Neural cell (in vitro differentiated cells): ENCODE measurements around the gene SLC12A8. TPM values are rescaled to one million over a fixed set of nuclear protein-coding genes. Genes with fewer than 3 reads are reported as not detected.

Source experiments
- H2AFZ ChIP-seq: fragments of 200-600, 300-800 bp; sonication (generic), shearing (Covaris generic); 2 replicates; pipeline ENCODE4 v1.6.0; 2014; ENCODE audit warnings: low read depth, mild to moderate bottlenecking, antibody characterized with exemption, low read length, moderate library complexity
- H3F3A ChIP-seq: fragments of 200-600 bp; shearing (Covaris generic); 2 replicates; pipeline ENCODE4 v1.6.1; 2016; ENCODE audit warnings: mild to moderate bottlenecking, moderate library complexity, mixed read lengths, antibody characterized with exemption, low read length; ENCODE audit not compliant: insufficient read depth, poor library complexity, severe bottlenecking
- H3K27ac ChIP-seq: fragments of 200-600, 300-800 bp; sonication (generic), shearing (Covaris generic); 2 replicates; pipeline ENCODE4 v1.5.1; 2014; ENCODE audit warnings: mild to moderate bottlenecking, low read length, moderate library complexity
- H3K27me3 ChIP-seq: fragments of 300-800, 200-600 bp; sonication (generic), shearing (Covaris generic); 2 replicates; pipeline ENCODE4 v1.6.0; 2014; ENCODE audit warnings: mild to moderate bottlenecking, low read depth, low read length, moderate library complexity; ENCODE audit not compliant: insufficient read depth
- H3K36me3 ChIP-seq: fragments of 300-800, 200-600 bp; sonication (generic), shearing (Covaris generic); 2 replicates; pipeline ENCODE4 v1.5.1; 2014; ENCODE audit warnings: mild to moderate bottlenecking, antibody characterized with exemption, low read length, moderate library complexity; ENCODE audit not compliant: insufficient read depth
- H3K4me2 ChIP-seq: fragments of 300-800, 200-600 bp; sonication (generic), shearing (Covaris generic); 2 replicates; pipeline ENCODE4 v1.6.0; 2014; ENCODE audit warnings: mild to moderate bottlenecking, low read length
- H3K4me3 ChIP-seq: fragments of 300-800, 200-600 bp; sonication (generic), shearing (Covaris generic); 2 replicates; pipeline ENCODE4 v1.5.1; 2014; ENCODE audit warnings: mild to moderate bottlenecking, low read length, moderate library complexity
- H3K79me2 ChIP-seq: fragments of 200-600 bp; shearing (Covaris generic); replicated peaks from 2 replicates; pipeline ENCODE4 v1.6.0; 2014; ENCODE audit warnings: mild to moderate bottlenecking, low read length, moderate library complexity; ENCODE audit not compliant: insufficient read depth
- H3K9ac ChIP-seq: fragments of 300-800, 200-600 bp; sonication (generic), shearing (Covaris generic); 2 replicates; pipeline ENCODE4 v1.6.1; 2016; ENCODE audit warnings: mild to moderate bottlenecking, low read length, mixed read lengths
- H3K9me2 ChIP-seq: fragments of 200-600 bp; shearing (Covaris generic); 2 replicates; pipeline ENCODE4 v1.6.1; 2016; ENCODE audit warnings: mild to moderate bottlenecking, low read length, mixed read lengths; ENCODE audit not compliant: insufficient read depth
- H3K9me3 ChIP-seq: fragments of 200-600, 300-800 bp; sonication (generic), shearing (Covaris generic); 2 replicates; pipeline ENCODE4 v1.6.1; 2016; ENCODE audit warnings: mild to moderate bottlenecking, mixed run types, low read length, moderate library complexity, mixed read lengths
- H4K20me1 ChIP-seq: fragments of 200-600 bp; shearing (Covaris generic); 2 replicates; pipeline ENCODE4 v1.6.1; 2016; ENCODE audit warnings: mild to moderate bottlenecking, mixed run types; ENCODE audit not compliant: insufficient read depth
- EP300 ChIP-seq: fragments of 450-650 bp; conservative IDR thresholded peaks from 2 replicates; pipeline ENCODE4 v1.6.1; 2014; ENCODE audit warnings: antibody characterized with exemption, mild to moderate bottlenecking, moderate library complexity; ENCODE audit not compliant: poor library complexity, severe bottlenecking
- EZH2 ChIP-seq: fragments of 200-600, 300-800 bp; shearing (Covaris generic), sonication (generic); IDR thresholded peaks from 2 replicates; pipeline ENCODE4 v1.6.1; 2014; ENCODE audit warnings: antibody characterized with exemption, low read length, borderline replicate concordance, mild to moderate bottlenecking; ENCODE audit not compliant: insufficient read depth, poor library complexity, severe bottlenecking
- MXI1 ChIP-seq: fragments of 450-650 bp; conservative IDR thresholded peaks from 2 replicates; pipeline ENCODE4 v1.6.1; 2014; ENCODE audit warnings: antibody characterized with exemption, mild to moderate bottlenecking; ENCODE audit not compliant: poor library complexity, severe bottlenecking
- POLR2AphosphoS5 ChIP-seq: IDR thresholded peaks from 2 replicates; pipeline ENCODE4 v1.6.1; 2012
- RAD21 ChIP-seq: fragments of 450-650 bp; conservative IDR thresholded peaks from 2 replicates; pipeline ENCODE4 v1.6.1; 2014; ENCODE audit warnings: antibody characterized with exemption, mild to moderate bottlenecking, moderate library complexity
- SMC3 ChIP-seq: fragments of 450-650 bp; conservative IDR thresholded peaks from 2 replicates; pipeline ENCODE4 v1.6.1; 2014; ENCODE audit warnings: antibody characterized with exemption, mild to moderate bottlenecking, moderate library complexity; ENCODE audit not compliant: poor library complexity
- TAF1 ChIP-seq: IDR thresholded peaks from 2 replicates; pipeline ENCODE4 v1.6.1; 2012; ENCODE audit warnings: low read depth
- polyA plus RNA-seq: library from polyadenylated mRNA; depleted of rRNA; stranded (reverse); fragments of >200 nt; gene quantifications from 2 replicates; pipeline ENCODE4 v1.2.3, GENCODE V29; 2014
- TF ChIP-seq, protein P1 (sequence below): IDR thresholded peaks from 2 replicates; pipeline ENCODE4 v1.6.1; 2012; ENCODE audit warnings: borderline replicate concordance
- TF ChIP-seq, protein P2 (sequence below): fragments of 450-650 bp; IDR thresholded peaks from 2 replicates; pipeline ENCODE4 v1.5.1; 2014; ENCODE audit warnings: antibody characterized with exemption, mild to moderate bottlenecking, moderate library complexity; ENCODE audit not compliant: poor library complexity, severe bottlenecking

Gene SLC12A8
- polyA plus RNA-seq, 1 donor from 2014 or later, result 4.6 TPM

DNA sequence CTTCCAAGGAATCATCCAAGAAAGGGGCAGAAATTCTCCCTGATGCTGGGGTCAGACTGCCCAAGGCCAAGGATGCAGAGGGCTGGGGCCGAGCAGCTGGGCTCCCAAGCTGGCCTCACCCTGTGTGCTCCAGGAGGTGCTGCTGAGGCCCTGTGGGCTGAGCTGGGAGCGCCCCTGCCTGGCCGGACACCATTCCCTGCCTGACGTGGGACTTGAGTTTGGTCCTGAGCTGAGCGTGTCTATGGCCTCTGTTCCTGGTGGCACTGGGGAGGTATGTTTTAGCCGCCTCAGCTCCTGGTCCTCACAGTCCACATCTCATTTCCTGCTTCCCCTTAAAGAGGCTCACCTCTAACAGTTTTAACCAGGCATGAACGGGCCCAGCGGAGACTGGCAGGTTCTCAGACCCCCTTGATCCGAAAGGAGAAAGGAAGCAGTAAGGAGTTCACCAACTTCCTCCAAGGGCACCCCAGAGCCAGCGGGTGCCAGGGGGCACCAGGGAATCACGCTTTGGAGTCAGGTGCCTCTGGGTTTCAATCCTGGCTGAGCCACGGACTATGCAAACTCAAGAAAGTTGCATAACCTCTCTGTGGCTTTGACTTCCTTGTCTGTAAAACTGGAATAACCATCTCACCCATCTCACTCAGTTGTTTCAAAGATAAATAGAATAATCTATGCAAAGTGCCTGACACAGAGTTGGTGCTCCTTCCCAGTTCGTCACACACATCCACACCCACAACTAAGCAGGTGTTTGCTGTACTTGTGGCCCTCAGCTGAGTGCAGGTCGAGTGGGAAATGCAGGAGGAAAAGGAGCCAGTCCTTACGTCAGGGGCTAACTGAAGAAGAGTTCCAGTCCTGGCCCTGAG lies 48.6 kb downstream of the SLC12A8 start:
- H3K27me3 ChIP-seq, result no peaks in the 10 kb centered on the region
- H3K79me2 ChIP-seq, result no peaks in the 10 kb centered on the region
- H2AFZ ChIP-seq, result no peak overlapping the region
- H3F3A ChIP-seq, result no peaks in the 10 kb centered on the region
- no peak overlapping the region for H3K4me3 ChIP-seq
- no peaks in the 10 kb centered on the region for H3K9me3 ChIP-seq
- no peak overlapping the region for H3K4me2 ChIP-seq
- H4K20me1 ChIP-seq, result no peaks in the 10 kb centered on the region
- TF ChIP-seq MXI1 (no peak), SMC3 (no peak), TAF1 (no peak), EP300 (no peak), EZH2 (no peak)
- H3K36me3 ChIP-seq, result no peaks in the 10 kb centered on the region
- H3K27ac ChIP-seq, result no peak overlapping the region
- H3K9ac ChIP-seq, result no peak overlapping the region
- H3K9me2 ChIP-seq, result no peaks in the 10 kb centered on the region

DNA sequence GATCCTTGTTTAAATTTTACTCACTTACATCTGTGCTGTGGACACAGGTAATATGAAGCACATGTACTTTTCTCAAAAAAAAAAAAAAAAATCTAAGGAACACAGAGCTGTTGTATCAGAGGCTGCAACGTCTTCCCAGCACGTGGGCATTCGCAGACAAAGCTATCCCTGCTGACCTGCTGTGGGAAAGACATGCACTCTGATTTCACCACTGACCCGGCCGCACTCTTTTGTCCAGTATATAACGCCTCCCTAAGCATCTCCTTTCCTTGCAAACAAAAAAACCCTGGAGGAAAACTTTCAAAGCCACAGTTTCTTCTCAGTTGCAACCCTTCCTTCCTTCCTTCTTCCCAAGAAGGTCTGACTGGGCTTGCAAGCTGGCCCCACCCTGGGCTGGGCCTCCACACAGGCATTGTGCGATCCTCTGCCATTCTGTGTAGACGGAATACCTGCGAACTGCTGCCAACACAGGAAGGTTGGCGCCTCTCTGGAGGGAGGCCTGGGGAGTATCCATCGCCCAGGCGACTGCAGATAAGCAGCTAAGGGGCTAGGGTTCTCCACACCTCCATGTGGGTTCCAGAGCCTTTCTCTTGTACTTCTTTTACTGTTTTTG lies 50.8 kb downstream of the SLC12A8 start:
- no peaks in the 10 kb centered on the region for H3K27me3 ChIP-seq
- no peak overlapping the region for H3K4me2 ChIP-seq
- H3F3A ChIP-seq, result no peaks in the 10 kb centered on the region
- no peaks in the 10 kb centered on the region for H3K9me2 ChIP-seq
- H3K9me3 ChIP-seq, result no peaks in the 10 kb centered on the region
- no peak overlapping the region for H3K27ac ChIP-seq
- TF ChIP-seq SMC3 (no peak), EZH2 (no peak)
- TF ChIP-seq, protein P1, sequence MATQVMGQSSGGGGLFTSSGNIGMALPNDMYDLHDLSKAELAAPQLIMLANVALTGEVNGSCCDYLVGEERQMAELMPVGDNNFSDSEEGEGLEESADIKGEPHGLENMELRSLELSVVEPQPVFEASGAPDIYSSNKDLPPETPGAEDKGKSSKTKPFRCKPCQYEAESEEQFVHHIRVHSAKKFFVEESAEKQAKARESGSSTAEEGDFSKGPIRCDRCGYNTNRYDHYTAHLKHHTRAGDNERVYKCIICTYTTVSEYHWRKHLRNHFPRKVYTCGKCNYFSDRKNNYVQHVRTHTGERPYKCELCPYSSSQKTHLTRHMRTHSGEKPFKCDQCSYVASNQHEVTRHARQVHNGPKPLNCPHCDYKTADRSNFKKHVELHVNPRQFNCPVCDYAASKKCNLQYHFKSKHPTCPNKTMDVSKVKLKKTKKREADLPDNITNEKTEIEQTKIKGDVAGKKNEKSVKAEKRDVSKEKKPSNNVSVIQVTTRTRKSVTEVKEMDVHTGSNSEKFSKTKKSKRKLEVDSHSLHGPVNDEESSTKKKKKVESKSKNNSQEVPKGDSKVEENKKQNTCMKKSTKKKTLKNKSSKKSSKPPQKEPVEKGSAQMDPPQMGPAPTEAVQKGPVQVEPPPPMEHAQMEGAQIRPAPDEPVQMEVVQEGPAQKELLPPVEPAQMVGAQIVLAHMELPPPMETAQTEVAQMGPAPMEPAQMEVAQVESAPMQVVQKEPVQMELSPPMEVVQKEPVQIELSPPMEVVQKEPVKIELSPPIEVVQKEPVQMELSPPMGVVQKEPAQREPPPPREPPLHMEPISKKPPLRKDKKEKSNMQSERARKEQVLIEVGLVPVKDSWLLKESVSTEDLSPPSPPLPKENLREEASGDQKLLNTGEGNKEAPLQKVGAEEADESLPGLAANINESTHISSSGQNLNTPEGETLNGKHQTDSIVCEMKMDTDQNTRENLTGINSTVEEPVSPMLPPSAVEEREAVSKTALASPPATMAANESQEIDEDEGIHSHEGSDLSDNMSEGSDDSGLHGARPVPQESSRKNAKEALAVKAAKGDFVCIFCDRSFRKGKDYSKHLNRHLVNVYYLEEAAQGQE, result no peak
- H3K9ac ChIP-seq, result no peak overlapping the region
- H3K36me3 ChIP-seq, result no peaks in the 10 kb centered on the region
- H2AFZ ChIP-seq, result no peak overlapping the region
- no peaks in the 10 kb centered on the region for H3K79me2 ChIP-seq
- H3K4me3 ChIP-seq, result no peak overlapping the region
- H4K20me1 ChIP-seq, result no peaks in the 10 kb centered on the region

DNA sequence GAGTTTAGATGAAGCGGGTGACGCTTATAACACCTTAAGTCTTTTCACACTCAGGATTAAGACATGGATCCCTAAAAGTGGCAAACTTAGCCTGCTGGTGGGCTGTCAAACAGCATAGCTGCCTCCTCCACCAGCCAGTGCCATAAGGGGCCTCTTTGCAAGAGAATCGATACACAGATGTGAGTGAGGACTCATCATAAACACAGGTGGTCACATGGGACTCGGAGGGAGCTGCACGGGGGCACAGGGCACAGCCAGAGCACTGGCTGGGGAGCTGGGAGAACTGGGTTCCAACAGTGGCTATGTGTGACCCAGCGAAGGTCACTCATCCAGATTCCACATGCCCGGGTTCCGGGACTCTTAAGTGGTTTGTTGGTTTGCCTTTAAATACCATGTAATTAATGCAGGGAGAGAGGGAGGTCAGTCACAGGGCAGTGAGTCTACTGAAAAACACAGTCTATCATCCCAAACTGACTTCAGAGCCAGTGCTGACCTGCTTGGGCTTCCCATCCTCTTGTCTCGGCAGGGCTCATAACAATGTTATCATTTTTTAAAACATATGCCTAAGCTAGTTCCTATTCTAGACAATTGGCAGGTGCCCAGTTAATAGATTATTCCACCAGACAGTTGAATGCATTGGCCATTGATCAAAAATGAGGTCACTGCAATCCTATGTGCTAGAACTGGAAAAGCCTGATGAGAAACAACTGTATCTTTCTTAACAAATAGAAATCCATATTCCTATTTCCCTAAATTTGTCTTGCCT lies 51.8 kb downstream of the SLC12A8 start:
- TF ChIP-seq TAF1, result no peak
- TF ChIP-seq, protein P2, sequence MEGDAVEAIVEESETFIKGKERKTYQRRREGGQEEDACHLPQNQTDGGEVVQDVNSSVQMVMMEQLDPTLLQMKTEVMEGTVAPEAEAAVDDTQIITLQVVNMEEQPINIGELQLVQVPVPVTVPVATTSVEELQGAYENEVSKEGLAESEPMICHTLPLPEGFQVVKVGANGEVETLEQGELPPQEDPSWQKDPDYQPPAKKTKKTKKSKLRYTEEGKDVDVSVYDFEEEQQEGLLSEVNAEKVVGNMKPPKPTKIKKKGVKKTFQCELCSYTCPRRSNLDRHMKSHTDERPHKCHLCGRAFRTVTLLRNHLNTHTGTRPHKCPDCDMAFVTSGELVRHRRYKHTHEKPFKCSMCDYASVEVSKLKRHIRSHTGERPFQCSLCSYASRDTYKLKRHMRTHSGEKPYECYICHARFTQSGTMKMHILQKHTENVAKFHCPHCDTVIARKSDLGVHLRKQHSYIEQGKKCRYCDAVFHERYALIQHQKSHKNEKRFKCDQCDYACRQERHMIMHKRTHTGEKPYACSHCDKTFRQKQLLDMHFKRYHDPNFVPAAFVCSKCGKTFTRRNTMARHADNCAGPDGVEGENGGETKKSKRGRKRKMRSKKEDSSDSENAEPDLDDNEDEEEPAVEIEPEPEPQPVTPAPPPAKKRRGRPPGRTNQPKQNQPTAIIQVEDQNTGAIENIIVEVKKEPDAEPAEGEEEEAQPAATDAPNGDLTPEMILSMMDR, result no peak
- no peak for TF ChIP-seq POLR2AphosphoS5
- TF ChIP-seq EP300, result no peak
- TF ChIP-seq EZH2, result no peak
- no peak for TF ChIP-seq RAD21
- TF ChIP-seq, protein P1, result no peak
- no peak for TF ChIP-seq MXI1
- no peak for TF ChIP-seq SMC3
- Histone ChIP-seq H3K79me2 (no peaks in the 10 kb centered on the region), H3K9me3 (no peaks in the 10 kb centered on the region), H2AFZ (no peak overlapping the region), H3K27me3 (no peaks in the 10 kb centered on the region), H3K36me3 (no peaks in the 10 kb centered on the region), H3K9me2 (no peaks in the 10 kb centered on the region), H4K20me1 (no peaks in the 10 kb centered on the region), H3K4me2 (no peak overlapping the region), H3K9ac (no peak overlapping the region), H3F3A (no peaks in the 10 kb centered on the region), H3K27ac (no peak overlapping the region), H3K4me3 (no peak overlapping the region)
